Left renal pelvis (tissue), 4 donors: ENCODE results near the gene APPBP2. TPM values are rescaled to one million over a fixed set of nuclear protein-coding genes. Genes with fewer than 3 reads are reported as not detected.
"Not testable (repeated sequence)": the region's sequence is repeated elsewhere in the genome, so short reads cannot be mapped to it uniquely, and the experiment has no call there.

Experiments
- DNase-seq, 4 donors: peaks; one replicate each; pipeline ENCODE4 v3.0.0-alpha.2; 2013; ENCODE audit warnings: low read depth in 4 of 4, low spot score in 3 of 4
- polyA plus RNA-seq, 4 donors: library from polyadenylated mRNA; unstranded; fragments of 120-200 nt; gene quantifications; one replicate each; pipeline ENCODE4 v1.2.1, GENCODE V29; 2013; ENCODE audit not compliant: insufficient read length in 4 of 4

APPBP2 gene
- polyA plus RNA-seq, 4 donors: 49.4 to 57.5 (median 56.1) TPM

- DNase-seq: no peak
Observed at GRCh38 chr17:60501589-60501988, 24.5 kb downstream of the APPBP2 start.

GRCh38 chr17:60496041-60496440 is 30.0 kb downstream of the APPBP2 start:
- no peak for DNase-seq

- DNase-seq: no peak
Observed at GRCh38 chr17:60495260-60495659, 30.8 kb downstream of the APPBP2 start.

GRCh38 chr17:60493847-60494321 is 32.2 kb downstream of the APPBP2 start:
- no peak for DNase-seq

- DNase-seq: no peak
Observed at GRCh38 chr17:60491771-60492170, 34.3 kb downstream of the APPBP2 start.

- DNase-seq: not testable (repeated sequence)
Observed at GRCh38 chr17:60490594-60490993, 35.4 kb downstream of the APPBP2 start.

GRCh38 chr17:60481604-60482003 is 44.4 kb downstream of the APPBP2 start:
- DNase-seq: no peak

GRCh38 chr17:60473788-60474187 is 52.3 kb downstream of the APPBP2 start:
- no peak for DNase-seq

GRCh38 chr17:60472449-60472848 is 53.6 kb downstream of the APPBP2 start:
- DNase-seq: no peak

GRCh38 chr17:60471451-60471850 is 54.6 kb downstream of the APPBP2 start:
- no peak for DNase-seq

GRCh38 chr17:60468371-60468770 is 57.7 kb downstream of the APPBP2 start:
- no peak for DNase-seq

- DNase-seq: no peak
Observed at GRCh38 chr17:60464343-60464742, 61.7 kb downstream of the APPBP2 start.

GRCh38 chr17:60463157-60463835 is 62.7 kb downstream of the APPBP2 start:
- peak in 1 of 4 donors; percentile 26 for DNase-seq

- no peak for DNase-seq
Observed at GRCh38 chr17:60461584-60461983, 64.5 kb downstream of the APPBP2 start.

- DNase-seq: no peak
Observed at GRCh38 chr17:60457148-60457547, 68.9 kb downstream of the APPBP2 start.

- DNase-seq: no peak
Observed at GRCh38 chr17:60455378-60455777, 70.7 kb downstream of the APPBP2 start.

- DNase-seq: no peak
Observed at GRCh38 chr17:60451965-60452364, 74.1 kb downstream of the APPBP2 start.

- no peak for DNase-seq
Observed at GRCh38 chr17:60451071-60451470, 75.0 kb downstream of the APPBP2 start.

- no peak for DNase-seq
Observed at GRCh38 chr17:60447375-60447774, 78.7 kb downstream of the APPBP2 start.

- no peak for DNase-seq
Observed at GRCh38 chr17:60445144-60445543, 80.9 kb downstream of the APPBP2 start.

GRCh38 chr17:60443713-60444112 is 82.3 kb downstream of the APPBP2 start:
- no peak for DNase-seq

GRCh38 chr17:60442271-60443173 is 83.5 kb downstream of the APPBP2 start:
- no peak for DNase-seq
